A549 (cell line): ENCODE results near the gene GMPR2.

Experiments
- CEBPB ChIP-seq, 2 experiments: fragments of >200 bp in 1 of 2; sonication (Bioruptor Twin) in 1 of 2; formaldehyde crosslinking in 1 of 2; IDR thresholded peaks; 2 replicates each; pipeline ENCODE4 v1.6.1; 2012 to 2016
- CTCF ChIP-seq: fragments of >200 bp; sonication (Bioruptor Twin); formaldehyde crosslinking; IDR thresholded peaks from 3 replicates; pipeline ENCODE4 v1.5.1; 2016
- HOXA7 ChIP-seq: fragments of 250-450 bp; sonication (Bioruptor Pico); IDR thresholded peaks from 2 replicates; pipeline ENCODE4 v1.5.0; 2020; ENCODE audit warnings: mild to moderate bottlenecking, moderate library complexity
- MAX ChIP-seq: IDR thresholded peaks from 2 replicates; pipeline ENCODE4 v1.6.1; 2012
- NR3C1 ChIP-seq: fragments of >200 bp; sonication (Bioruptor Twin); formaldehyde crosslinking; IDR thresholded peaks from 3 replicates; pipeline ENCODE4 v1.6.1; 2017
- POLR2A ChIP-seq: IDR thresholded peaks from 2 replicates; pipeline ENCODE4 v1.6.1; 2012; ENCODE audit warnings: mild to moderate bottlenecking, low read length
- REST ChIP-seq: fragments of 200-600 bp; sonication (generic); IDR thresholded peaks from 2 replicates; pipeline ENCODE4 v1.6.1; 2016; ENCODE audit warnings: antibody characterized with exemption, mild to moderate bottlenecking, moderate library complexity
- SMC3 ChIP-seq: fragments of >200 bp; sonication (Bioruptor Twin); formaldehyde crosslinking; IDR thresholded peaks from 3 replicates; pipeline ENCODE4 v1.6.1; 2018; ENCODE audit warnings: inconsistent platforms
- USF2 ChIP-seq: fragments of 450-650 bp; IDR thresholded peaks from 2 replicates; pipeline ENCODE4 v1.6.1; 2014; ENCODE audit warnings: antibody characterized with exemption

GRCh38 chr14:24277071-24277470, 44.3 kb downstream of the GMPR2 start:
- no peak for TF ChIP-seq CTCF
- TF ChIP-seq POLR2A, result no peak
- TF ChIP-seq HOXA7, result no peak
- TF ChIP-seq USF2, result no peak
- no peak for TF ChIP-seq NR3C1
- no peak for TF ChIP-seq MAX
- TF ChIP-seq SMC3, result no peak
- no peak for TF ChIP-seq REST
- no peak for TF ChIP-seq CEBPB (IDR thresholded peaks at IDR 0.05)
